Endothelial cell of umbilical vein (primary cell): ENCODE data around the gene CEBPA. TPM values are rescaled to one million over a fixed set of nuclear protein-coding genes. Genes with fewer than 3 reads are reported as not detected.

Experiments
- BruUV-seq: library from RNA; stranded (reverse); fragments of 400-500 nt; replicated peaks from 2 replicates; lab custom pipeline; 2021; lab: Mats Ljungman, UMichigan
- CTCF ChIA-PET: fragments of 300-600, 350-600 bp; sonication (Branson Sonifier 250); formaldehyde crosslinking; loops from one replicate; lab custom pipeline; 2021; ENCODE audit warnings: antibody characterized with exemption, inconsistent platforms; lab: Charles Lee
- POLR2A ChIA-PET: fragments of 300-600, 350-600 bp; sonication (Branson Sonifier 250); formaldehyde crosslinking; loops from one replicate; lab custom pipeline; 2021; ENCODE audit warnings: antibody characterized with exemption, inconsistent platforms; lab: Charles Lee
- DNase-seq: peaks from one replicate; pipeline ENCODE4 v3.0.0-alpha.2; 2011; ENCODE audit warnings: low read depth, low spot score
- FAIRE-seq: peaks from 2 replicates; lab custom pipeline; 2011; peaks lifted over from hg19 to GRCh38; lab: Jason Lieb, UNC
- H2AFZ ChIP-seq: 2 replicates; pipeline ENCODE4 v1.6.0; 2012; ENCODE audit warnings: low read depth, low read length, control low read depth, inconsistent platforms
- H3K27ac ChIP-seq: 2 replicates; pipeline ENCODE4 v1.5.1; 2011; ENCODE audit warnings: low read depth, mild to moderate bottlenecking, control low read depth, low read length, moderate library complexity; ENCODE audit not compliant: insufficient read depth
- H3K27me3 ChIP-seq, 2 experiments: 2 replicates each; pipeline versions ENCODE4 v1.6.0 to v1.6.1; 2011; ENCODE audit warnings: low read length in 2 of 2, mixed read lengths in 1 of 2; ENCODE audit not compliant: control insufficient read depth in 2 of 2, insufficient read depth in 2 of 2
- H3K36me3 ChIP-seq, 2 experiments: 2 replicates in 1 of 2; 3 replicates in 1 of 2; pipeline ENCODE4 v1.5.1; 2011; ENCODE audit warnings: low read length in 2 of 2, mild to moderate bottlenecking in 1 of 2, moderate library complexity in 1 of 2; ENCODE audit not compliant: control insufficient read depth in 2 of 2, insufficient read depth in 2 of 2; ENCODE audit errors: extremely low read depth in 1 of 2
- H3K4me1 ChIP-seq: 3 replicates; pipeline ENCODE4 v1.5.1; 2011; ENCODE audit warnings: mild to moderate bottlenecking, low read length; ENCODE audit not compliant: control insufficient read depth, insufficient read depth; ENCODE audit errors: extremely low read depth
- H3K4me2 ChIP-seq: 2 replicates; pipeline ENCODE4 v1.6.1; 2011; ENCODE audit warnings: low read length, control low read depth, mixed read lengths; ENCODE audit not compliant: insufficient read depth
- H3K4me3 ChIP-seq, 3 experiments: fragments of 200-600 bp in 1 of 3; sonication (generic), shearing (Covaris generic) in 1 of 3; replicated peaks in 1 of 3; 2 replicates each; pipeline ENCODE4 v1.5.1; 2011 to 2016; ENCODE audit warnings: control low read depth in 3 of 3, low read length in 3 of 3, mild to moderate bottlenecking in 2 of 3, inconsistent platforms in 1 of 3, low read depth in 1 of 3, moderate library complexity in 1 of 3; ENCODE audit not compliant: insufficient read depth in 1 of 3
- H3K79me2 ChIP-seq: 2 replicates; pipeline ENCODE4 v1.6.0; 2012; ENCODE audit warnings: low read length, inconsistent platforms; ENCODE audit not compliant: control insufficient read depth, insufficient read depth
- H3K9ac ChIP-seq: replicated peaks from 2 replicates; pipeline ENCODE3; 2011; ENCODE audit warnings: low read length, control low read depth; ENCODE audit not compliant: insufficient read depth; ENCODE audit errors: extremely low read depth
- H3K9me1 ChIP-seq: replicated peaks from 3 replicates; pipeline ENCODE4 v1.6.0; 2011; ENCODE audit warnings: mild to moderate bottlenecking, low read length; ENCODE audit not compliant: control insufficient read depth, insufficient read depth; ENCODE audit errors: extremely low read depth
- H3K9me3 ChIP-seq: replicated peaks from 2 replicates; pipeline ENCODE4 v1.5.1; 2012; ENCODE audit warnings: low read length, inconsistent platforms; ENCODE audit not compliant: control insufficient read depth, insufficient read depth
- H4K20me1 ChIP-seq: replicated peaks from 2 replicates; pipeline ENCODE3; 2011; ENCODE audit warnings: mild to moderate bottlenecking, low read length; ENCODE audit not compliant: control insufficient read depth, insufficient read depth; ENCODE audit errors: extremely low read depth
- CTCF ChIP-seq, 2 donors: IDR thresholded peaks; 1 replicate in 1 of 2; 2 replicates in 1 of 2; pipeline ENCODE4 v1.5.1; 2011; ENCODE audit warnings: low read length in 2 of 2, mild to moderate bottlenecking in 2 of 2, moderate library complexity in 2 of 2, control low read depth in 1 of 2, inconsistent platforms in 1 of 2, low read depth in 1 of 2; ENCODE audit not compliant: insufficient read depth in 1 of 2; ENCODE audit errors: extremely low read depth in 1 of 2
- EZH2 ChIP-seq: IDR thresholded peaks from 2 replicates; pipeline ENCODE4 v1.6.1; 2012; ENCODE audit warnings: borderline replicate concordance, low read depth, mild to moderate bottlenecking, moderate library complexity, low read length, inconsistent platforms; ENCODE audit not compliant: severe bottlenecking
- FOS ChIP-seq: IDR thresholded peaks from 2 replicates; pipeline ENCODE4 v1.6.1; 2011; ENCODE audit warnings: mild to moderate bottlenecking, low read length, moderate library complexity, borderline replicate concordance; ENCODE audit not compliant: insufficient read depth
- GATA2 ChIP-seq: IDR thresholded peaks from 2 replicates; pipeline ENCODE4 v1.7.0; 2011; ENCODE audit warnings: low read depth, mild to moderate bottlenecking, moderate library complexity, mixed read lengths, low read length; ENCODE audit not compliant: insufficient read length, insufficient read depth
- JUN ChIP-seq: IDR thresholded peaks from 2 replicates; pipeline ENCODE4 v1.6.1; 2011; ENCODE audit warnings: borderline replicate concordance, low read depth; ENCODE audit not compliant: insufficient read length, insufficient read depth
- MYC ChIP-seq: IDR thresholded peaks from one replicate; pipeline ENCODE4 v1.6.1; 2011; ENCODE audit warnings: mild to moderate bottlenecking, low read depth, low read length
- POLR2A ChIP-seq: IDR thresholded peaks from 2 replicates; pipeline ENCODE4 v1.6.1; 2012; ENCODE audit warnings: low read depth, mild to moderate bottlenecking, control low read depth, low read length
- POLR2AphosphoS5 ChIP-seq: IDR thresholded peaks from 2 replicates; pipeline ENCODE4 v1.6.1; 2012; ENCODE audit warnings: low read depth, mild to moderate bottlenecking, control low read depth, low read length, moderate library complexity; ENCODE audit not compliant: insufficient read depth
- dilution Hi-C: fragments of 300-500 bp; cut with MboI; formaldehyde crosslinking; loops from one replicate; pipeline ENCODE4 v1.15.0; 2019; ENCODE audit warnings: low sequenced_read_pairs; ENCODE audit not compliant: extremely low pct_ligation_motif_present
- intact Hi-C: fragments of 100-400 bp; cut with micrococcal nuclease; formaldehyde crosslinking; loops from one replicate; pipeline ENCODE4 v1.10.0; 2022
- polyA plus RNA-seq, 4 experiments: library from polyadenylated mRNA; depleted of rRNA in 3 of 4; stranded (reverse) in 3 of 4; unstranded in 1 of 4; fragments of >200 nt; gene quantifications; 2 replicates each; pipeline versions ENCODE4 v1.2.1 to v1.2.3, GENCODE V29; 2011 to 2012; ENCODE audit warnings: missing spikeins in 1 of 4
- total RNA-seq: library from RNA; stranded (reverse); gene quantifications from 2 replicates; pipeline ENCODE4 v1.2.3, GENCODE V29; 2021
- TF ChIP-seq, protein P1 (sequence below): IDR thresholded peaks from 2 replicates; pipeline ENCODE4 v1.6.1; 2011; ENCODE audit not compliant: insufficient read depth, insufficient read length

Gene CEBPA
- total and polyA plus RNA-seq, 2 donors (not counting 3 experiments of a cell fraction or from before 2014, with no cell fraction given): 0.06 TPM; not detected in 1

DNA sequence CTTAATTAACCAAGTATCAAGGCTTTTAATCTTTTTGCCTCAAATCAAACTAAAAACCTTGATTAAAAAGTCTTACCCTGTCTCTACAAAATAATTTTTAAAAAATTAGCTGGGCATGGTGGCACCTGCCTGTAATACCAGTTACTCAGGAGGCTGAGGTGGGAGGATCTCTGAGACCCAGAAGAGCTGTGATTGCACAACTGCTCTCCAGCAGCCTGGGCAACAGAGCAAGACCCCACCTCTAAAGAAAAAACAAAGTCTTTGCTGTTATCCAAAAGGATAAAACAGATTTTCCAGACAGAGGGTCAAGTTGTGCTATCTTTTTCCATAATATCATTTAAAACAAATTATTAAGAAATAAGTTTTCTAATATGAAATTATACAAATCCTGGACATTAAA, 44.3 kb upstream of the CEBPA start:
- Histone ChIP-seq H3K9me3 (no peaks in the 10 kb centered on the region), H3K9me1 (no peaks in the 10 kb centered on the region), H4K20me1 (no peaks in the 10 kb centered on the region), H3K4me1 (no peaks in the 10 kb centered on the region), H2AFZ (no peak overlapping the region), H3K36me3 (no peaks in the 10 kb centered on the region), H3K9ac (no peak overlapping the region), H3K27me3 (peaks cover 3% of the 10 kb centered on the region in 2 experiments), H3K4me2 (no peak overlapping the region), H3K4me3 (no peak overlapping the region), H3K27ac (no peak overlapping the region), H3K79me2 (no peaks in the 10 kb centered on the region)
- CTCF ChIA-PET: no interaction called here
- no peak for TF ChIP-seq POLR2A
- TF ChIP-seq GATA2: no peak
- TF ChIP-seq, protein P1, sequence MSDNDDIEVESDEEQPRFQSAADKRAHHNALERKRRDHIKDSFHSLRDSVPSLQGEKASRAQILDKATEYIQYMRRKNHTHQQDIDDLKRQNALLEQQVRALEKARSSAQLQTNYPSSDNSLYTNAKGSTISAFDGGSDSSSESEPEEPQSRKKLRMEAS: no peak
- TF ChIP-seq MYC: no peak
- no peak for TF ChIP-seq JUN
- TF ChIP-seq POLR2AphosphoS5: no peak
- TF ChIP-seq EZH2: no peak
- TF ChIP-seq FOS: no peak
- no peak for TF ChIP-seq CTCF (IDR thresholded peaks at IDR 0.05; ENCODE audit: extremely low read depth in 1 of 2, insufficient read depth in 1 of 2, low read depth in 1 of 2, low read length in 2 of 2)
- FAIRE-seq: no peak
- intact Hi-C loops (no loop called here), dilution Hi-C loops (no loop called here)
- DNase-seq: no peak
- POLR2A ChIA-PET: no interaction called here
- BruUV-seq: no TSS peak
